ENCODE results near the gene EDN1.
"Not testable (repeated sequence)": the region's sequence is repeated elsewhere in the genome, so short reads cannot be mapped to it uniquely, and the experiment has no call there.

The EDN1 gene

GRCh38 chr6:12325872-12326271 is 35.7 kb downstream of the EDN1 start:
- no peak for DNase-seq (ENCODE audit: low spot score)

GRCh38 chr6:12327391-12327790 is 37.2 kb downstream of the EDN1 start:
- no peak for DNase-seq (ENCODE audit: low spot score)

GRCh38 chr6:12327988-12328387 is 37.8 kb downstream of the EDN1 start:
- DNase-seq (ENCODE audit: low spot score), result no peak

DNA sequence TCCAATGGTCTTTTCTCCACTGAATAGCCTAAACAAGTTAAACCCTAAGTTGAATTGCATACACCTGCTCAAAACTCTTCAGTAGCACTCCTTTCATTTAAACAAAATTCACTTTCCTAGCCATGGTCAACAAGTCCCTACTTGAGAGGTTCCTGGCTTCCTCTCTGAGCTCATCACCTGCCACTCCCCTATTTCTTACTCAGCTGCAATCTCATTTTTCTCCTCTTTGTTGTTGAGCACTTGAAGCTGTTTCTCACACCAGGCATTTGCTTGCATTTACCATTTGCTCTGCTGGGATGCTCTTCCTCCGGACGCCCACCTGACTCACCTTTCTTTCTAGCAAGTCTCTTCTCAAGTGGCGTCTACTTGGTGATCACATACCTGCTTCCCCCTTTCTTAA is 38.5 kb downstream of the EDN1 start:
- no peak for DNase-seq (ENCODE audit: low spot score)

GRCh38 chr6:12331474-12331873 is 41.3 kb downstream of the EDN1 start:
- no peak for DNase-seq (ENCODE audit: low spot score)

DNA sequence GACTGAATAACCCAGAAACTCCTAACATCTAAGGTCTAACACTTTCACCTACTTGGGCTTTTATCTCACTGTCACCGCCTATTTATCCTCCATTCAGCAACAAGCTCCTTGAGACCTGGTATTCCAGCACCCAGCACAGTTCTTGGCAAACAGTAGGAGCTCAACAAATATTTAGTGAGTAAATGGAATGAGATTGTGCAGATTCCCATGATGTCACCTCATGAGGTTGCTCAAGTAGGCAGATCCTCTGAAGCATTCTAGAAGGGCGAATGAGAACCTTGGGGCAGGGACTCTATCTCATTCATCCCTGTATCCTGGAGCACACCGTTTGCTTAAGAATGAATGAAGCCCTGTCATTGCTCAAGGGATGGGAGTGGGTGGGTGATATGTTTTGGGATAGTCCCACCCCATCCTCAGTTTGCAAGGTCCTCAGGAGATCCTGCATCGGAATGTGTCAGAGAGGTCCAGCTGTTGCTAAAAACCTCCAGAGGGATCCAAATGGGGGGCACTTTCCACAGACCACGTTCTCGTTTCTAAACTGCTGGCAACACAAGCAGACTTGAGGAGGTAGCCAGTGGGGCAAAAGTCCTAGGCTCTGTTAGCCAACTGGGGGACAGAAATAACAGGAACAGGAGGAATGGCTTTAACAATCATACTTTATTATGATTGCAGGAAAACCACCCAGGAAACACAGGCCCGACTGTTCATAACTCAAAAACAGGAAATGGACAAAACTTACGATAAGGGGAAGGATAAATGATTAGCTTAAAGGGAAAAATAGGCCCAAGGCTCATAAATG is 42.0 kb downstream of the EDN1 start:
- DNase-seq (ENCODE audit: low spot score), result no peak

DNA sequence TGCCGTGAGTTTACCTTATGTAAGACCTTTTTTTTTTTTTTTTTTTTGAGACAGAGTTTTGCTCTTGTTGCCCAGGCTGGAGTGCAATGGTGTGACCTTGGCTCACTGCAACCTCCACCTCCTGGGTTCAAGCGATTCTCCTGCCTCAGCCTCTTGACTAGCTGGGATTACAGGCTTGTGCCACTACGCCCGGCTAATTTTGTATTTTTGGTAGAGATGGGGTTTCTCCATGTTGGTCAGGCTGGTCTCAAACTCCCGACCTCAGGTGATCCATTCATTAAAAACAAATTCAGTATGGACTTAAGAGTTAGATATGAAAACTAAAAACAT is 42.6 kb downstream of the EDN1 start:
- not testable (repeated sequence) for DNase-seq (ENCODE audit: low spot score)

GRCh38 chr6:12333128-12333527 is 43.0 kb downstream of the EDN1 start:
- DNase-seq (ENCODE audit: low spot score), result no peak

DNA sequence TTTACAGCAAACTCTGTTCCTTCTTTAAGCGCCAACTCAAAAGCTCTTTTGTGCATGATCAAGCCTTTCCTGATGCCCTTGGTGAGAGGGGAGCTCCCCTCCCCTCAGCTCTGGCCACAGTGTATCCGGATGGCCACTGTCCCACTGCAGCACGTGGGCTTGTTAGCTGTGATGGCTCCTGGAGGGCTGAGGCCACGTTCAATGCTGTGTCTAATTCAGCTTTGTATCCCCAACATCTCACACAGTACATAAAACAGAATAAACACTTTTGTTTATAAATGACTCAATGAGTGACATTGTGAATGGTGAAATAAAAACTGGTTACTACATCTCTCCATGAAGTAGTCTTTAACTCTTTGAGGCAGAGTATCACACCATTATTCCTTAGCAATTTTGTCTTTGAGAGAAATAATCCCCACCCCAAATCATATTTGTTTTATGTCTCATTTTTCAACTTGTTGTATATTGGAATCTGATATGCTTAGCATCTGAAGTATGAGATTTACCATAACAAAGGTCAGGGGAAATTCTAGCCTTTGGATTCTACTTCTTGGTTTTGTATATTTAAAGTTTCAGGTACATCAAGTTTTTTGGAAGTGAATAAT is 44.5 kb downstream of the EDN1 start:
- DNase-seq (ENCODE audit: low spot score), result no peak

DNA sequence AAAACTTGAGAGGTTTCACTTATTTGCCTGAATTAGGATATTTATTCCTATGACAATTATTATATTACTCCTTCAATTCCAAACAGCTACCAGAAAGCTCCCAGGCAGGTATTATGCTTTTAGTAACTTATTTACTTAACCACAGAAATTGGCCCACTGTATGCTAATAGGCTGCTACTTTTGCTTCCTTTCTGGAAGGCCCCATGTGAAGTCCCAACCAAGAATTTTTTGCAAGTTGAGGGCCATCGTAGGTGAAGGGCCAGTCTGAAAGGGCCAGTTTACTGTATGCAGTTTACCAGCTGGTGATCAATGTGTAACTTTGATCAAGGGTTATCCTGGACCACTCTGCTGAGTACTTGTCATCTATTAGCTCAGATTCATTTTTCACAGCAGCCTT is 45.0 kb downstream of the EDN1 start:
- DNase-seq (ENCODE audit: low spot score), result no peak

DNA sequence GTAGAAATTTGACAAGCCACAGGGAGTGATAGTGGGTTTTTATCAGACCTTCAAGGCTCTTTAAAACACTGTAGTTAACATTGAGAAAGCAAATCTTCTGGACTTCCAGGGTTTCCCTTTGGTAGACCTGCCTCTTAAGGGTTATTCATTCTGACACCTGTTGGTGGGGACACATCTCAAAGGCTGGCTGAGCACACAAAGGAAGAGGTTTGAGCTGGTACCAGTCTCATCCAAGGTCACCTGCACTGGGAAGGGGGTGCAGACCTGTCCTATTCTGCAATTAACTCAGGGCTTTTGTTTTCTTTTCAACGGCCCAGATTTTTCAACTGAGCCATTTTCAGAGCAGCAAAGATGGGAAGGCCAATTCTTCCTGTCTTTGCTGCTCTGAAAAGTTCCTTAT is 45.6 kb downstream of the EDN1 start:
- DNase-seq (ENCODE audit: low spot score), result no peak

DNA sequence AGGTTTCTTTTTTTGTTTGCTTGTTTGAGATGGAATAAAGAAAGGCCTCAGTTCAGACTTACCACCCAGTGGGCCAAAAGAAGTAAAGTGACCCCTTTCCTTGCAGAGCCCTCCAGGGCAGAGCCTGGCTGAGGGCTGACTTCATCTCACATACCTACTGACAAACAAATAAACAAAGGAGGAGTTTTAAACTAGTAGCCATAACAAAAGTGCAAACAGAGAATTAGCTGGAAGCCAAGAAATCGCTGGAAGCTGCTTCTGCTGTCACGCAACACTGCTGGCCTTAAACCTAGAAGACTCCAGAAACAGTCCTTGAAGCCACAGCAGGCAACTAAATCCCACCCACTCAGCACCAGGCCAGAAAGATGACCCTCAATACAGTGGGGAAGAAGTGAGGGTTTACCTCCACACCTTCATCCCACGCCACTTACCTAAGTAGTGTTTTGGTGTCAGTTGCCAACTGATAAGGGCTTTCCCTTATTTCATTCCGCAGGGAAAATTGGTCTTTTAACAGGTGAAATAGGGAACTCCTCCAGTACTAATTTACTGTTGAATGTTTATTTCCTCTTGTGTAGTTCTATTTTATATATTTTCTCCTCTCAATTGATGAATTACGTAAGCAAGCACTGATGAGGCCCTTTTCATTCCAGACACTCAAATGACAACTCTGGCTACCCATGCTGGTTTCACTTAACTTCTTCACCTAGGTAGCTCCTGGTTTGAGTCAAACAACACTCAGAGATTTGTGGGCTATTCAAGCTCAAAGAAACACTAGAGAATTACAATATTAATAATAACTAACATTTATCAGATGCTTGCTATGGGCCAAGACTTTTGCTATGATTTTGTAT is 46.2 kb downstream of the EDN1 start:
- no peak for DNase-seq (ENCODE audit: low spot score)

- DNase-seq (ENCODE audit: low spot score), result no peak
These were observed 48.9 kb downstream of the EDN1 start for GRCh38 chr6:12339022-12339421.

DNA sequence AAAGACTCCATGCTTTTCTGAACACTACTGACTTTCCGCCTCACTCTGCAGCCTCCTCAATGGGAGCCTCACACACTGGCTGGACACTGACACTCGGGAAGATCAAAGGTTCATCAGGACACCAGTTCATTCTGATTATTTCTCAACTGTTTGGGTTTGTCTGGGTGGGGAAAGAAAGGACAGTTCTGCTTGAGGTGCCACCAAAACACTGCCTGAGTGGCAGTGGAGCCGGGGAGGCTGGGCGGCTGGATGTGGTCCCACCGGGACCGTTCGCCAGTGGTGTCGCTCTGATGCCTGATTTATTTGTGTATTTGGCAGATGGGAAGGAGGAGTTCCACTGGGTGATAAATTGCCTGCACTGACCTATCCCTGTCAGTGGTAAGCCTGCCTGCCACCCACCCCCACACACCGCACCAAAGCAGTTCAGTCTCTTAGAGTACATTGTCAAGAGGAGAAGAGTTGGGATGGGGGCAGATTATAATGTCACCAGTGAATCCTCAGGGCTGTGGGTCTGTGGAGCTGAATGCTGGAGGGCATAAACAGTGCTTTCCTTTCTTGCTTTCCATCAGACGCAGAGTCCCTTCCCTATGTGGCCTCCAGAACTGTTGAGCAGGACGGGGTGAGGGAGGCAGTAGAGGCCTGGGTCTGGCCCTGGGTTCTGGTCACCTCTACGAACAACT is 49.8 kb downstream of the EDN1 start:
- no peak for DNase-seq (ENCODE audit: low spot score)

DNA sequence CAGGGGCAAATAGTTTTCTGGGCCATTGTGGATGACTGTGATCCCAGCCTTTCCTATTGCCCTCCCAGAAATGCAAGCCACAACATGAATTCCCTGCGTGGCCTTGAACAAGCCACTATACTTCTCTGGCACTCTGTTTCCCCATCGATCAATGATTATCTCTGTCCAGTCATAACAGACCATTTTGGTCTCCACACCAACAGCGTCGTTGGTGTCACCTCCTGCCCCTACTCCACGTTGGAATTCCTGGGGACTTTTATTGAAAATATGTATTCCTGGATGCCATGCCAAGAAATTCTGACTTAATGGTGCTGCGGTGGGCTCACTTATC is 50.3 kb downstream of the EDN1 start:
- no peak for DNase-seq (ENCODE audit: low spot score)

DNA sequence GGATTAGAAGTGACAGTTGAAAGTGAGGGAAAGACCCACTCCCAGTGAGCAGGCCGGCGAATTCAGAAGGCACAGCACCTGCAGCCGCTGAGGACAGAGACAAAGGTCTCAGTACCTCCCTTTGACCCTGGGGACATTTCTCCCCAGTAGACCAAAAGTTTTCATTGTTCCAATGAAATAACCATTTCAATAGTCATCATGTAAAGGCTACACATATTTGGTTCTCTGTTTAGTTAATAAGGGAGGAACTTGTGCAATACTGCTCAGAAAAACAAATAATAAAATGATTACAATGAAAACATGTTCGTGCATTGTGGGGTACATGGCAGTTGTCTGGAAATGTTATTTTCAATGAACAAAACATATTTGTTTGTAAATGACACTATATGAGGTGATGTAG is 52.5 kb downstream of the EDN1 start:
- no peak for DNase-seq (ENCODE audit: low spot score)

GRCh38 chr6:12343122-12343439 is 52.9 kb downstream of the EDN1 start:
- DNase-seq (ENCODE audit: low spot score), result no peak

DNA sequence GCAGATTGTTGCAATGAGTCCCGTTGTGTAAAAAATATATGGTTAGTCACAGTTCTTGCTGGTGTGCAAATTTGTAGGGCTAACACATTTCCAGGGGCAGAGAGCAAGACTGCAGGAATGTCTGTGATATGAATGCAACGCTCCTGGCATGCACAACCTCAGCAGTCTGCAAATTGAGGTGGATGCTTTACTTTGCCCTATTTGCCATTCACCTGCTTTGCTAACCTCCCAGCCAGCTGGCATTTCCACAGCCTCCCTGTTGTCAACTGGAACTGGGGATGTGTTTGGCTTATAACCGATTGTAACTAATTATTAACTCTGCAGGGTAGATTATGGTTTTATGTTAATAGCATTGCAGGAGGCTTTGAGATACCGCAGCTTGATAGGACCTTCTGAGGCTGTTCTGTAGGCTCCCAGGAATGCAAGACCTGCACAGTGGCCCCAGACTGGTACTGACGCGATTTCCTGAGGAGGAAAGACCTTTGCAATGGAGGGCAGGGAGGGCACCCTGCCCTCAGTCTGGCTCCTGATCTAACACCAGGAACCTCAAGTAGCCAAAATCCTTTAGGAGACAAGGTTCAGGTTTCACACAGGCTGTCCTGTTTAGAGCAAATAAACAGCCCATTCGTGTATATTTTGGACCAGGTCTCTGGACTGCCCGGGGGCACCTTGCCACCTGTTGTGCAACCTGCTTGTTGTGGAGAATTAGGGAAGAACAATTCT is 53.4 kb downstream of the EDN1 start:
- DNase-seq (ENCODE audit: low spot score), result no peak

DNA sequence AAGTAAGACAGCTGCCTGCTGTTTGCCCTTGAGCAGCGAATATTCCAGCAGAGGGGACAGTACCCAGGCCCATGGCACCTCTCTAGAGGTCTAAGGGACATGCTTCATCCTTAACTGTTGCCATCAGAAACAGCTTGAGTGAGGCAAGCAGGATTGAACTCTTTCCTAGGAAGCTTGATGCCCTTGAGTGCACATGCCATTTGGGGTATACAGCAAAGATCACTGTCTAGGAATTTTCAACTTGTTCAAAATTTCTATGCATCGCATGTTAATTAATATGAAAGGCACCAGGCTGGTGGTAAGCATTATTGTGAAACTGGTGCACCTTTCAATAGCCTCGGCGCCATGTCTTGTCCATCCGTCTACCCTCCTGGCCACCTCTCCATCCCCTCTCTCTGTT is 54.1 kb downstream of the EDN1 start:
- no peak for DNase-seq (ENCODE audit: low spot score)

GRCh38 chr6:12344961-12345693 is 55.0 kb downstream of the EDN1 start:
- DNase-seq (ENCODE audit: low spot score), result no peak

DNA sequence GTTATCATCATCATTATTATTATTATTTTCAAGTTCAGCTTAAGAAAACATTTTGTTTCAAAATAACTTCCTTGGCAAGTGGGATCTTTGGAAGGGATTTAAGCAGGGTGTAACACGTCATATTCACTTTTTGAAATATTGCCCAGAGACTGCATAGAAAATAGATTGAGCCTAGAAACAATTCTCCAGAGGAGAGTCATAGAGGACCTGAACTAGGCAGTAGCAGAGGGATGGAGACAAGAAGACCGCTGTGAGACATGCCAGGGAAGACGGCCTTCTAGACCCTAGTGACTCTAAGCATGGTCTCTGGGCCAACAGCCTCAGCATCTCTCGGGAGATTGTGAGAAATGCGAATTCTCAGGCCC is 55.5 kb downstream of the EDN1 start:
- no peak for DNase-seq (ENCODE audit: low spot score)

Data from CD4-positive, alpha-beta T cell treated with Interleukin-2 at 100 ng/mL for 4 hours (primary cell).